ENCODE results near the gene LRRC63. TPM values are rescaled to one million over a fixed set of nuclear protein-coding genes. Genes with fewer than 3 reads are reported as not detected.

Gene LRRC63
- total and polyA plus RNA-seq, 2 of the 4 experiments (the other 2 are of a cell fraction): not detected

GRCh38 chr13:46165485-46166223 lies 46.1 kb upstream of the LRRC63 start:
- POLR2A ChIA-PET (ENCODE audit: unreplicated experiment): no interaction called here
- BruUV-seq (replicated peaks): no TSS peak
- CTCF ChIA-PET: no interaction called here
- no peak overlapping the region for H4K5ac ChIP-seq (ENCODE audit: low read depth, low read length)
- no peaks in the 10 kb centered on the region for H3K9me3 ChIP-seq (ENCODE audit: control insufficient read depth, insufficient read depth, low read length)
- H3K4ac ChIP-seq (ENCODE audit: low read depth, low read length): no peak overlapping the region
- dilution Hi-C loops (cut with HindIII; ENCODE audit: low sequenced_read_pairs, unreplicated experiment) (no loop called here), in situ Hi-C loops (cut with MboI; ENCODE audit: low sequenced_read_pairs) (no loop called here), intact Hi-C loops (cut with micrococcal nuclease) (no loop called here)
- H2BK20ac ChIP-seq (ENCODE audit: low read depth, low read length): no peak overlapping the region
- no peaks in the 10 kb centered on the region; the same call in none of the 2 replicates for H3K27me3 ChIP-seq (ENCODE audit: control insufficient read depth, insufficient read depth, low read length)
- H2AK9ac ChIP-seq (replicated peaks; ENCODE audit: low read depth, low read length, poor library complexity): no peak overlapping the region
- DNase-seq (no peak), ATAC-seq (ENCODE audit: low read depth) (no peak)
- H2BK5ac ChIP-seq (ENCODE audit: low read depth, low read length, poor library complexity, severe bottlenecking): no peak overlapping the region
- no peaks in the 10 kb centered on the region for H4K20me1 ChIP-seq (ENCODE audit: insufficient read depth, low read length)
- H2AK5ac ChIP-seq (ENCODE audit: low read depth, low read length): no peak overlapping the region
- H3K4me2 ChIP-seq (ENCODE audit: low read depth, low read length): no peak overlapping the region
- no peak overlapping the region for H3K56ac ChIP-seq (ENCODE audit: extremely low read depth, insufficient read depth, low read length)
- no peaks in the 10 kb centered on the region for H3K4me1 ChIP-seq (ENCODE audit: control insufficient read depth, insufficient read depth, low read length)
- TF ChIP-seq RFX5 (IDR thresholded peaks at IDR 0.05; ENCODE audit: low read depth, low read length) (no peak), SMC3 (IDR thresholded peaks at IDR 0.05; ENCODE audit: low read depth, low read length) (no peak), CEBPB (IDR thresholded peaks at IDR 0.05; ENCODE audit: low read depth, low read length) (no peak), USF2 (IDR thresholded peaks at IDR 0.05; ENCODE audit: low read depth, low read length) (no peak), CHD1 (IDR thresholded peaks at IDR 0.05; ENCODE audit: low read depth, low read length) (no peak), MXI1 (IDR thresholded peaks at IDR 0.05; ENCODE audit: borderline replicate concordance, low read depth, low read length) (no peak), FOS (IDR thresholded peaks at IDR 0.05; ENCODE audit: low read depth, low read length) (no peak), RCOR1 (IDR thresholded peaks at IDR 0.05; ENCODE audit: insufficient replicate concordance, low read length) (no peak), RAD21 (IDR thresholded peaks at IDR 0.05; ENCODE audit: low read length) (no peak)
- no peak overlapping the region for H2BK120ac ChIP-seq (ENCODE audit: low read depth, low read length)
- H2AFZ ChIP-seq (replicated peaks; ENCODE audit: low read length, poor library complexity): no peak overlapping the region
- H3K14ac ChIP-seq (replicated peaks; ENCODE audit: low read depth, low read length): no peak overlapping the region
- H3K79me1 ChIP-seq (ENCODE audit: low read depth in 1 of 2, low read length in 2 of 2): no peaks in the 10 kb centered on the region
- H3K23ac ChIP-seq (ENCODE audit: low read depth, low read length): no peak overlapping the region
- WGBS, 2 experiments (ENCODE audit: extremely low coverage in 2 of 2, insufficient read length in 1 of 2): no CpG with 5 or more reads among the region's 5 CpGs
- H4K8ac ChIP-seq (ENCODE audit: low read depth in 2 of 2, low read length in 2 of 2): no peak overlapping the region
- H4K91ac ChIP-seq (ENCODE audit: insufficient read depth, low read depth, low read length): no peak overlapping the region
- H3K36me3 ChIP-seq (ENCODE audit: control insufficient read depth, insufficient read depth, low read length): no peaks in the 10 kb centered on the region
- no peak overlapping the region for H2BK15ac ChIP-seq (ENCODE audit: low read depth, low read length)
- H3K27ac ChIP-seq (ENCODE audit: insufficient read depth, low read length): no peak overlapping the region
- no peak overlapping the region for H3K9ac ChIP-seq (ENCODE audit: low read depth, low read length)
- H3K18ac ChIP-seq (ENCODE audit: low read depth, low read length): no peak overlapping the region
- H3K9me1 ChIP-seq (ENCODE audit: insufficient read depth, low read length): no peaks in the 10 kb centered on the region
- H3K4me3 ChIP-seq (ENCODE audit: insufficient read depth, low read depth, low read length): no peak overlapping the region
